ENCODE results near the gene RAD51B. TPM values are rescaled to one million over a fixed set of nuclear protein-coding genes. Genes with fewer than 3 reads are reported as not detected.

The RAD51B gene
- total RNA-seq, 4 donors from 2014 or later = 5.0 to 31.8 (median 20.6) TPM

DNA sequence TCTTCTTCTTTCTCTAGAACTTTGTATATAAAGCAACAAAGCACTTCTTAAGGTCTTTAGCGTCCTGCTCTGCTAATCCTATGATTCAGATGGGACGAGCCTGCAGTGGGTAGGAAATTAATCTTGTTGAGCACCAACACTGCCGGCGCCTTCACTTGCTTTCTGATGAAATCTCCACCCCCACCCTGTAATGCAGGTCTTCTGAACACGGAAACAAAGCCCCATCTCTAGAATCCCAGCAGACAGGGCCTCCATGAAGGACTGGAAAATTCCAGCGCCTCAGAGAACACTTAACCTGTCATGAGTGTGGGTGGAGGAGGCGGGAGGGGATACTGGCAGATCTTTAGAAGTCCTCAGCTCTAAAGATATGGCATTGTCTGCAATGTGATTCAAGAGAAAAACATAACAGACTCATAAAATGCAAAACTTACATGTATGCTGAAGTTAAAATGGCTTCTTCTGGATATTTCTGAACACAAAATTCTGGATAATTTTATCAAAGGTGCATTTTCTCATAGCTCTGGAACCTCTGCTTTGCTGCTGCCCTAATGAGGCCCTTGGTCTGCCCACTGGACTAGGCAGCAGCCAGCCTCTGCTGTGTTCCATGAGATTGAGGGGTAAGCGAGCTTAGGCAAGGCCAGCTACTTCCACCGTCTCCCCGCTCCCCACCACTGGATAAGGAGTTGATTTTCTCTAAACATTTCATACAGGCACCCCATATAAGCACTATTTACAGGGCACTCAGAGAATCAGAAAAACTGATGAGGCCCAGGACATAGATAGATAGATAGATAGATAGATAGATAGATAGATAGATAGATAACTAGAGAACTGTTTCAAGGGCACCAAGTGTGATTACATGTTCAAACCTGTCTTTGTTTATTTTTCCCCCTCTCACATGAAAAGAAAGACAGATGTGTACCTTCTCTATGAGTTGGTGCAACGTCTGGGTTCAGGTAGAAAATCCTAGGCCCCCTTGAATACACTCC, 930.2 kb downstream of the RAD51B start:
- intact Hi-C loops (cut with DNase I; ENCODE audit: low total_unique reads) = no loop called here
- DNase-seq = no peak

DNA sequence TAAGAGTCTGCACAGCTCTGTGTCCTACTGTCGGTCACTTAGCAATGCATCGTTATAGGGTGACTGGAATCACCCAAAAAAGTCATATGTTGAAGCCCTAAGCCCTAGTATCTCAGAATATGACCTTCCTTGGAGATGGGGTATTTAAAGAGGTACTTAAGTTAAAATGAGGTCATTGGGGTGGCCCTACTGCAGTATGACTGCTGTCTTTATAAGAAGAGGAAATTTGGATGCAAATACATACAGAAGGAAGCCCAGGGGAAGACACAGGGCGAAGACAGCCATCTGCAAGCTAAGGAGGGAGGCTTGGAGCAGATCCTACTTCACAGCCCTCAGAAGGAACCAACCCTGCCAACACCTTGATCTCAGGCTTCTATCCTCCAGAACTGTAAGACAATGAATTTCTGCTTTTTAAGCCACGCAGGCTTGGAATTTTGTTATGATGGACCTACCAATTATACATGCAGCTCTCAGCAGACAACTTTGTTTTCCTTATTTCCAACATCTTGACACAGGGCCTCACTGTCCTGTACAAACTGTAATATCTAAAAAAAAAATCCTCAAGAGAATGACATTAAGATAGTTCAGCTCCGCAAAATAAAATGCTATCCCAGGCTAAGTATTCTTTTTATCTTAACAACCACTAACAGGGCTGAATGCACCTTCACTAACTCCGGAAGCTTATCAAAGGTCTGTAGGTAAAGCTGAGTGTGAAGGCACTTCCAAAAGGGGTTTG, 932.9 kb downstream of the RAD51B start:
- Histone ChIP-seq H3K9me3 (no peaks in the 10 kb centered on the region), H3K4me1 (peaks cover 0 to 9% (median 0%) of the 10 kb centered on the region in 4 donors), H3K27ac (peak overlapping the region in 2 of 4 donors; percentile 7 to 14), H3K27me3 (no peaks in the 10 kb centered on the region), H3K4me3 (no peak overlapping the region), H3K36me3 (no peaks in the 10 kb centered on the region)
- intact Hi-C loops (cut with DNase I; ENCODE audit: low total_unique reads) = no loop called here
- WGBS, 2 donors (ENCODE audit: low coverage in 1 of 2) = 82 to 94% methylated on average over 3 to 6 of the region's 6 CpGs
- DNase-seq = no peak
- TF ChIP-seq, protein P1, sequence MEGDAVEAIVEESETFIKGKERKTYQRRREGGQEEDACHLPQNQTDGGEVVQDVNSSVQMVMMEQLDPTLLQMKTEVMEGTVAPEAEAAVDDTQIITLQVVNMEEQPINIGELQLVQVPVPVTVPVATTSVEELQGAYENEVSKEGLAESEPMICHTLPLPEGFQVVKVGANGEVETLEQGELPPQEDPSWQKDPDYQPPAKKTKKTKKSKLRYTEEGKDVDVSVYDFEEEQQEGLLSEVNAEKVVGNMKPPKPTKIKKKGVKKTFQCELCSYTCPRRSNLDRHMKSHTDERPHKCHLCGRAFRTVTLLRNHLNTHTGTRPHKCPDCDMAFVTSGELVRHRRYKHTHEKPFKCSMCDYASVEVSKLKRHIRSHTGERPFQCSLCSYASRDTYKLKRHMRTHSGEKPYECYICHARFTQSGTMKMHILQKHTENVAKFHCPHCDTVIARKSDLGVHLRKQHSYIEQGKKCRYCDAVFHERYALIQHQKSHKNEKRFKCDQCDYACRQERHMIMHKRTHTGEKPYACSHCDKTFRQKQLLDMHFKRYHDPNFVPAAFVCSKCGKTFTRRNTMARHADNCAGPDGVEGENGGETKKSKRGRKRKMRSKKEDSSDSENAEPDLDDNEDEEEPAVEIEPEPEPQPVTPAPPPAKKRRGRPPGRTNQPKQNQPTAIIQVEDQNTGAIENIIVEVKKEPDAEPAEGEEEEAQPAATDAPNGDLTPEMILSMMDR (IDR thresholded peaks at IDR 0.05) = no peak
- TF ChIP-seq EP300 (IDR thresholded peaks at IDR 0.05; ENCODE audit: low read depth) (no peak), POLR2AphosphoS5 (IDR thresholded peaks at IDR 0.05) (no peak), POLR2A (IDR thresholded peaks at IDR 0.05) (no peak)
- in situ Hi-C loops (cut with MboI; ENCODE audit: low pct_ligation_motif_present in 1 of 4, low pct_unique_long_range_greater_than_20kb in 1 of 4, low sequenced_read_pairs in 3 of 4) = no loop called here

More for the DNA sequence above, 930.2 kb downstream of the RAD51B start:
- peak overlapping the region in 3 of 4 donors; percentile 3 to 55 (median 31) for H3K27ac ChIP-seq
- no peaks in the 10 kb centered on the region for H3K9me3 ChIP-seq
- H3K36me3 ChIP-seq = no peaks in the 10 kb centered on the region
- in situ Hi-C loops (cut with MboI; ENCODE audit: low pct_ligation_motif_present in 1 of 4, low pct_unique_long_range_greater_than_20kb in 1 of 4, low sequenced_read_pairs in 3 of 4) = no loop called here
- H3K4me3 ChIP-seq = no peak overlapping the region
- WGBS, 2 donors (ENCODE audit: low coverage in 1 of 2) = 76 to 79% methylated on average over 3 to 11 of the region's 11 CpGs
- H3K27me3 ChIP-seq = no peaks in the 10 kb centered on the region
- peaks cover 0 to 9% (median 0%) of the 10 kb centered on the region in 4 donors for H3K4me1 ChIP-seq
- TF ChIP-seq POLR2A (IDR thresholded peaks at IDR 0.05) = no peak

DNA sequence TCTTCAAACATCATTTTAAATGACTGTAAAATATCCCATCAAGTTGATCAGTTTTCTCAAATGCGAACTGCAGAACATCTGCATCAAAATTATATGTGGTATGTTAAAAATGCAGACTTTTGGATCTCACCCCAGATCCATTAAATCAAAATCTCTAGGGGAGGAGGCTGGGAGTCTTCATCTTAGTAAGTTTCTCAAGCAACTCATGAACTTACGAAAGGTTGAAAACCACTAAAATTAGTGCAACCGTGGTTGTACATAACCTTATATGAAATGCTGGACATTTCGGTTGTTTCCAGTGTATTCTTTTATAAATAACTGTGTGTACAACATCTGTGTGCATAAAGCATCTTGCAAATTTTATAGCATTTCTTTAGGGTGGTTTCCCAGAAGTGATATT, 934.1 kb downstream of the RAD51B start:
- in situ Hi-C loops (cut with MboI; ENCODE audit: low pct_ligation_motif_present in 1 of 4, low pct_unique_long_range_greater_than_20kb in 1 of 4, low sequenced_read_pairs in 3 of 4) (no loop called here), intact Hi-C loops (cut with DNase I; ENCODE audit: low total_unique reads) (no loop called here)
- no peak overlapping the region for H3K4me3 ChIP-seq
- H3K27me3 ChIP-seq = no peaks in the 10 kb centered on the region
- no peaks in the 10 kb centered on the region for H3K36me3 ChIP-seq
- DNase-seq = no peak
- H3K9me3 ChIP-seq = no peaks in the 10 kb centered on the region
- WGBS, 2 donors (ENCODE audit: low coverage in 1 of 2) = 61 to 70% methylated on average over 4 of the region's 4 CpGs
- no peak for TF ChIP-seq POLR2AphosphoS5 (IDR thresholded peaks at IDR 0.05)
- TF ChIP-seq, protein P1 (IDR thresholded peaks at IDR 0.05) = no peak
- TF ChIP-seq POLR2A (IDR thresholded peaks at IDR 0.05) = no peak
- no peak for TF ChIP-seq EP300 (IDR thresholded peaks at IDR 0.05; ENCODE audit: low read depth)
- H3K4me1 ChIP-seq = peaks cover 0 to 9% (median 4%) of the 10 kb centered on the region in 4 donors
- no peak overlapping the region for H3K27ac ChIP-seq

DNA sequence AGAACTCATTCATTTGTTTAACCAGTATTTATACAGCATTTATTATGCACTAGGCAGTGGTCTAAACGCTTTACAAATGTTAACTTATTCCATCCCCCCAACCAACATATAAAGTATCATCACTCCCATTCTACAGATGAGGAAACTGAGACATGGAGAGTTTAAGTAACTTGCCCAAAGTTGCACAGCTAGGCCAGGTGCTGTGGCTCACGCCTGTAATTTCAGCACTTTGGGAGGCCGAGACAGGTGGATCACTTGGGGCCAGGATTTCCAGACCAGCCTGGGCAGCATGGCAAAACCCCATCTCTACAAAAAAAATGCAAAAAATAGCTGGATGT, 935.4 kb downstream of the RAD51B start:
- in situ Hi-C loops (cut with MboI; ENCODE audit: low pct_ligation_motif_present in 1 of 4, low pct_unique_long_range_greater_than_20kb in 1 of 4, low sequenced_read_pairs in 3 of 4) (no loop called here), intact Hi-C loops (cut with DNase I; ENCODE audit: low total_unique reads) (no loop called here)
- no peak for DNase-seq
- H3K27me3 ChIP-seq = no peaks in the 10 kb centered on the region
- peaks cover 0 to 9% (median 0%) of the 10 kb centered on the region in 4 donors for H3K4me1 ChIP-seq
- no peaks in the 10 kb centered on the region for H3K36me3 ChIP-seq
- TF ChIP-seq POLR2A (IDR thresholded peaks at IDR 0.05) (no peak), POLR2AphosphoS5 (IDR thresholded peaks at IDR 0.05) (no peak), EP300 (IDR thresholded peaks at IDR 0.05; ENCODE audit: low read depth) (no peak)
- TF ChIP-seq, protein P1 (IDR thresholded peaks at IDR 0.05) = no peak
- no peak overlapping the region for H3K4me3 ChIP-seq
- H3K27ac ChIP-seq = no peak overlapping the region
- 84% methylated on average over 2 to 3 of the region's 3 CpGs for WGBS, 2 donors (ENCODE audit: low coverage in 1 of 2)
- no peaks in the 10 kb centered on the region for H3K9me3 ChIP-seq
